Stomach (tissue), 9 donors: ENCODE measurements around the gene PDIA4. TPM values are rescaled to one million over a fixed set of nuclear protein-coding genes. Genes with fewer than 3 reads are reported as not detected.

Source experiments
- DNase-seq, 2 donors: peaks; one replicate each; pipeline versions ENCODE4 v3.0.0 to v3.0.0-alpha.2; 2013 to 2019
- H3K27ac ChIP-seq, 5 donors: fragments of 200-600 bp in 4 of 5; sonication (generic) in 4 of 5; one replicate each; pipeline ENCODE4 v1.5.1; 2013 to 2019; ENCODE audit warnings: mild to moderate bottlenecking in 1 of 5, moderate library complexity in 1 of 5
- H3K27me3 ChIP-seq, 3 donors: fragments of 200-600 bp; sonication (generic); one replicate each; pipeline ENCODE4 v1.5.1; 2017 to 2019; ENCODE audit warnings: mixed run types in 1 of 3
- H3K36me3 ChIP-seq, 4 donors: fragments of 200-600 bp; sonication (generic); 1 replicate in 3 of 4; 2 replicates in 1 of 4; pipeline ENCODE4 v1.5.1; 2016 to 2019
- H3K4me1 ChIP-seq, 4 donors: fragments of 200-600 bp; sonication (generic); one replicate each; pipeline ENCODE4 v1.5.1; 2016 to 2019
- H3K4me3 ChIP-seq, 4 donors: fragments of 200-600 bp; sonication (generic) in 3 of 4; one replicate each; pipeline ENCODE4 v1.5.1; 2016 to 2019; ENCODE audit warnings: mild to moderate bottlenecking in 1 of 4
- H3K9me3 ChIP-seq, 4 donors: fragments of 200-600 bp; sonication (generic); one replicate each; pipeline ENCODE4 v1.5.1; 2016 to 2019
- EP300 ChIP-seq: sonication (generic); formaldehyde crosslinking; IDR thresholded peaks from one replicate; pipeline ENCODE4 v1.6.1; 2017; ENCODE audit warnings: antibody characterized with exemption
- POLR2A ChIP-seq, 4 donors: fragments of 450-650 bp; IDR thresholded peaks; one replicate each; pipeline ENCODE4 v1.6.1; 2016; ENCODE audit warnings: antibody characterized with exemption in 4 of 4, control low read depth in 2 of 4, mild to moderate bottlenecking in 1 of 4, moderate library complexity in 1 of 4
- POLR2AphosphoS5 ChIP-seq, 3 donors: sonication (generic); formaldehyde crosslinking; IDR thresholded peaks; one replicate each; pipeline ENCODE4 v1.6.1; 2016; ENCODE audit warnings: antibody characterized with exemption in 3 of 3
- WGBS, 5 donors: extraction: QIAGEN DNeasy Blood & Tissue Kit in 3 of 5; methylation state at CpG; one replicate each; pipeline versions ENCODE4 v1.1.5 to v1.1.7; 2013 to 2018; 5-methylcytosine and 5-hydroxymethylcytosine counted together
- intact Hi-C: fragments of 100-400 bp; cut with DNase I; formaldehyde crosslinking; loops from one replicate; pipeline ENCODE4 v1.15.1; 2023; ENCODE audit warnings: low total_unique reads
- polyA plus RNA-seq, 3 donors: library from polyadenylated mRNA; stranded (reverse); fragments of 200-250 nt; gene quantifications; one replicate each; pipeline ENCODE4 v1.2.3, GENCODE V29; 2013
- total RNA-seq, 5 donors: library from RNA; depleted of rRNA; stranded (reverse); fragments of >200 nt; gene quantifications; one replicate each; pipeline versions ENCODE4 v1.1.0 to v1.2.3, GENCODE V29; 2014 to 2016
- TF ChIP-seq, protein P1 (sequence below), 7 experiments: fragments of 450-650 bp in 4 of 7; fragments of 200-600 bp in 3 of 7; sonication (generic) in 3 of 7; IDR thresholded peaks; one replicate each; pipeline ENCODE4 v1.5.1; 2016 to 2019; ENCODE audit warnings: antibody characterized with exemption in 7 of 7, control low read depth in 2 of 7, mild to moderate bottlenecking in 1 of 7
- donor health status: healthy with polysubstance abuse.
- donor health status: Bipolar disorder and iron deficiency.
- donor health status: healthy.

The PDIA4 gene
- total and polyA plus RNA-seq, 8 donors = 13.7 to 185 (median 73.3) TPM

GRCh38 chr7:149074116-149074885 lies 46.0 kb upstream of the PDIA4 start:
- no peak overlapping the region for H3K4me3 ChIP-seq
- intact Hi-C loops = no loop called here
- no peaks in the 10 kb centered on the region for H3K9me3 ChIP-seq
- H3K27me3 ChIP-seq = no peaks in the 10 kb centered on the region
- no peaks in the 10 kb centered on the region for H3K4me1 ChIP-seq
- no peak for DNase-seq
- H3K27ac ChIP-seq = no peak overlapping the region
- 80 to 94% (median 86%) methylated on average over 3 of the region's 3 CpGs for WGBS, 5 donors
- peaks cover 26 to 61% (median 55%) of the 10 kb centered on the region in 4 donors for H3K36me3 ChIP-seq
- TF ChIP-seq POLR2AphosphoS5 (IDR thresholded peaks at IDR 0.05) (no peak), EP300 (no peak), POLR2A (IDR thresholded peaks at IDR 0.05) (no peak)
- TF ChIP-seq, protein P1, sequence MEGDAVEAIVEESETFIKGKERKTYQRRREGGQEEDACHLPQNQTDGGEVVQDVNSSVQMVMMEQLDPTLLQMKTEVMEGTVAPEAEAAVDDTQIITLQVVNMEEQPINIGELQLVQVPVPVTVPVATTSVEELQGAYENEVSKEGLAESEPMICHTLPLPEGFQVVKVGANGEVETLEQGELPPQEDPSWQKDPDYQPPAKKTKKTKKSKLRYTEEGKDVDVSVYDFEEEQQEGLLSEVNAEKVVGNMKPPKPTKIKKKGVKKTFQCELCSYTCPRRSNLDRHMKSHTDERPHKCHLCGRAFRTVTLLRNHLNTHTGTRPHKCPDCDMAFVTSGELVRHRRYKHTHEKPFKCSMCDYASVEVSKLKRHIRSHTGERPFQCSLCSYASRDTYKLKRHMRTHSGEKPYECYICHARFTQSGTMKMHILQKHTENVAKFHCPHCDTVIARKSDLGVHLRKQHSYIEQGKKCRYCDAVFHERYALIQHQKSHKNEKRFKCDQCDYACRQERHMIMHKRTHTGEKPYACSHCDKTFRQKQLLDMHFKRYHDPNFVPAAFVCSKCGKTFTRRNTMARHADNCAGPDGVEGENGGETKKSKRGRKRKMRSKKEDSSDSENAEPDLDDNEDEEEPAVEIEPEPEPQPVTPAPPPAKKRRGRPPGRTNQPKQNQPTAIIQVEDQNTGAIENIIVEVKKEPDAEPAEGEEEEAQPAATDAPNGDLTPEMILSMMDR (IDR thresholded peaks at IDR 0.05) = no peak

GRCh38 chr7:149072438-149072775 lies 44.1 kb upstream of the PDIA4 start:
- H3K27ac ChIP-seq = peak overlapping the region in 2 of 5 donors; percentile 0 to 22
- H3K27me3 ChIP-seq = no peaks in the 10 kb centered on the region
- H3K9me3 ChIP-seq = no peaks in the 10 kb centered on the region
- no peaks in the 10 kb centered on the region for H3K4me1 ChIP-seq
- WGBS, 5 donors = 87 to 96% (median 91%) methylated on average over 4 of the region's 4 CpGs
- intact Hi-C loops = no loop called here
- H3K4me3 ChIP-seq = no peak overlapping the region
- no peak for DNase-seq
- H3K36me3 ChIP-seq = peaks cover 26 to 67% (median 57%) of the 10 kb centered on the region in 4 donors
- no peak for TF ChIP-seq POLR2A (IDR thresholded peaks at IDR 0.05)

- 79 to 84% (median 83%) methylated on average over 8 to 46 of the region's 46 CpGs for WGBS, 5 donors
- intact Hi-C loops = no loop called here
- Histone ChIP-seq H3K27me3 (no peaks in the 10 kb centered on the region), H3K9me3 (no peaks in the 10 kb centered on the region), H3K4me1 (no peaks in the 10 kb centered on the region), H3K4me3 (no peak overlapping the region), H3K36me3 (peaks cover 26 to 63% (median 56%) of the 10 kb centered on the region in 4 donors), H3K27ac (peak overlapping the region in 3 of 5 donors; percentile 0 to 22 (median 4))
- peak in 1 of 2 donors; percentile 66 for DNase-seq
- TF ChIP-seq POLR2A (IDR thresholded peaks at IDR 0.05) = no peak
- TF ChIP-seq, protein P1 (IDR thresholded peaks at IDR 0.05) = peak in 1 of 7 experiments; percentile 5
These were observed 43.5 kb upstream of the PDIA4 start for GRCh38 chr7:149071641-149072437.

GRCh38 chr7:149071182-149071635 lies 42.9 kb upstream of the PDIA4 start:
- H3K4me1 ChIP-seq = peaks cover 0 to 2% (median under 1%) of the 10 kb centered on the region in 4 donors
- H3K9me3 ChIP-seq = no peaks in the 10 kb centered on the region
- H3K4me3 ChIP-seq = no peak overlapping the region
- no peaks in the 10 kb centered on the region for H3K27me3 ChIP-seq
- intact Hi-C loops = no loop called here
- no peak for DNase-seq
- WGBS, 5 donors = 93 to 98% (median 95%) methylated on average over 17 to 29 of the region's 29 CpGs
- peaks cover 26 to 57% (median 51%) of the 10 kb centered on the region in 4 donors for H3K36me3 ChIP-seq
- TF ChIP-seq, protein P1 (IDR thresholded peaks at IDR 0.05) = no peak
- TF ChIP-seq POLR2AphosphoS5 (IDR thresholded peaks at IDR 0.05) (no peak), EP300 (no peak), POLR2A (IDR thresholded peaks at IDR 0.05) (no peak)
- peak overlapping the region in 2 of 5 donors; percentile 0 to 22 for H3K27ac ChIP-seq
